GM12872 (cell line): ENCODE results near the gene SAPCD1.

Experiments
- CTCF ChIP-seq: IDR thresholded peaks from 3 replicates; pipeline ENCODE4 v1.5.1; 2011; ENCODE audit warnings: low read depth, mild to moderate bottlenecking, low read length, moderate library complexity; ENCODE audit not compliant: insufficient read depth

The SAPCD1 gene

GRCh38 chr6:31813465-31813849 lies 51.0 kb downstream of the SAPCD1 start:
- TF ChIP-seq CTCF, result no peak
